Measurements from ENCODE around the gene CPNE5. TPM values are rescaled to one million over a fixed set of nuclear protein-coding genes. Genes with fewer than 3 reads are reported as not detected.

CPNE5 gene
- total RNA-seq, 1 donor from 2014 or later, result 10.0 TPM

Other genes with a start within 250 kb of the CPNE5 start
- gene SRSF3, start 245.1 kb downstream of the CPNE5 start, total RNA-seq, result 122 TPM
- gene CDKN1A, start 160.7 kb downstream of the CPNE5 start, total RNA-seq, result 54.5 TPM
- gene RAB44, start 141.6 kb downstream of the CPNE5 start, total RNA-seq, result not detected
- 65.2 TPM for gene PPIL1, start 35.4 kb upstream of the CPNE5 start, total RNA-seq
- 73.2 TPM for gene C6orf89, start 46.5 kb upstream of the CPNE5 start, total RNA-seq
- 27.8 TPM for gene PI16, start 115.3 kb upstream of the CPNE5 start, total RNA-seq
- 205 TPM for gene MTCH1, start 146.8 kb upstream of the CPNE5 start, total RNA-seq
- gene FGD2, start 166.2 kb upstream of the CPNE5 start, total RNA-seq, result 5.7 TPM

All from Right ventricle myocardium superior (tissue), 1 donor.